SK-N-MC (cell line): Measurements from ENCODE around the gene LAS1L.

ENCODE experiments used
- EZH2 ChIP-seq: fragments of 200-600 bp; sonication (generic); IDR thresholded peaks from one replicate; pipeline ENCODE4 v1.6.1; 2017; ENCODE audit warnings: antibody characterized with exemption
- FOXP2 ChIP-seq: optimal IDR thresholded peaks from 2 replicates; pipeline ENCODE3; 2011; ENCODE audit warnings: mild to moderate bottlenecking, moderate library complexity; ENCODE audit not compliant: insufficient read depth; ENCODE audit errors: extremely low read length, control extremely low read depth
- POLR2AphosphoS5 ChIP-seq: IDR thresholded peaks from 2 replicates; pipeline ENCODE4 v1.6.1; 2012; ENCODE audit warnings: mild to moderate bottlenecking, low read depth, low read length, borderline replicate concordance

DNA sequence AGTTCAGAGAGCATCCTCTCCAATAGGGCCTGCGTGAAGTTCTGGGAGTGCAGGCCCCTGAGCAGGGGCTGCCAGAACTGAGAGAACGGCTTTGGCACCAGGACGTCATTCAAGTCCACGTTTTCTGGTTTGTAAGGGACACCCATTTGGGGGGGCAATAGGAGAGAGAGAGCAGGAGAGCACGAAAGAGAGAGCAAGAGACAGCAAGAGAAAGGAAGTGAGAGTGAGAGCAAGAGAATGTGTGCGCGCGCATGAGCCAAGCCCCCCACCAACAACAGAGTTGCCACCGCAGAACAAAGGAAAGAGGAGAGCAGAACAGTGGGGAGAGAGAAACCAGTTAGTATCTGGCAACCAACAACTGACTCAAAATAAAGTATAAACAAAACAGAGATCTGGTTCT lies 10.4 kb downstream of the LAS1L start:
- TF ChIP-seq EZH2 (no peak), POLR2AphosphoS5 (no peak), FOXP2 (no peak)
